GM10266 (cell line): ENCODE data around the gene RAB11FIP2.

Source experiments
- DNase-seq: peaks from one replicate; pipeline ENCODE4 v3.0.0; 2012; ENCODE audit errors: extremely low spot score
- CTCF ChIP-seq: IDR thresholded peaks from 2 replicates; pipeline ENCODE4 v1.5.1; 2012; ENCODE audit warnings: mild to moderate bottlenecking, low read depth; ENCODE audit not compliant: control insufficient read depth, insufficient read depth; ENCODE audit errors: missing control alignments

Gene RAB11FIP2

DNA sequence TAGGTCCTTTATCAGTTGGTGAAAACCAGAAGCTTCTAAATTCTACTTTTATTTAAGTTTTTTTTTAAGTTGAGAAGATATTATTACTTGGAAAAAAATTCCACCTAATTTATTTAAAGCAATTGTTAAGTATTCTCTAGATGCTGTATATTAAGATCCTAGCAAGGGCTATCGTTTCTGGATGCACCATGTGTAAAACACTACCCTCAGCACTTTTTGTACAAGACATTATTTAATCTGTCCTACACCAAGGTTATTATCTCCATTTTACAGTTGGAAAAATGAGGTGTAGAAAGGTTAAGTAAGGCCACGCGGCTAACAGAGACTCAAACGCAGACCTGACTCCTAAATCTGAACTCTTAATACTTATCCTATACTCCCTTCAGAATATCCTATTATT is 19.8 kb downstream of the RAB11FIP2 start:
- DNase-seq: no peak
- TF ChIP-seq CTCF: no peak

- TF ChIP-seq CTCF: no peak
- no peak for DNase-seq
These were observed 26.4 kb downstream of the RAB11FIP2 start for GRCh38 chr10:118020365-118020764.

DNA sequence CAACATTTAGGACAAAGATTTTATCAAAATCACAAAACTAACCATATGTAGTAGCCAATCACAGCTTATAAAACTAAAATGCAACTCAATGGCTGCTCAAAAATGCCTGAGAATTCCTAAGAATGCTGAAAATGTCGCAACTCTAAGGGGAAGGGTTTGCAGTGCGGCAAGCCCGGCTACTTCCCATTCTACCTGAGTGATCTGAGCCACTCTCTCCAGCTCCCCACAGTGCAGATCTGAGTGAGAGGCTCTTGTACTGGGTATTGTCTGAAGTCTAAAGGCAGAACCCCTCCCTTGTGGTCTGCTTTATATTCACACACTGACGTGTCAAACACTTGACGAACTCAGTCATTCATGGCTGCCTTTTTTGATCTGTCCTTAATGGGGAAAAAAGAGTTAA is 28.9 kb downstream of the RAB11FIP2 start:
- DNase-seq: no peak
- no peak for TF ChIP-seq CTCF

DNA sequence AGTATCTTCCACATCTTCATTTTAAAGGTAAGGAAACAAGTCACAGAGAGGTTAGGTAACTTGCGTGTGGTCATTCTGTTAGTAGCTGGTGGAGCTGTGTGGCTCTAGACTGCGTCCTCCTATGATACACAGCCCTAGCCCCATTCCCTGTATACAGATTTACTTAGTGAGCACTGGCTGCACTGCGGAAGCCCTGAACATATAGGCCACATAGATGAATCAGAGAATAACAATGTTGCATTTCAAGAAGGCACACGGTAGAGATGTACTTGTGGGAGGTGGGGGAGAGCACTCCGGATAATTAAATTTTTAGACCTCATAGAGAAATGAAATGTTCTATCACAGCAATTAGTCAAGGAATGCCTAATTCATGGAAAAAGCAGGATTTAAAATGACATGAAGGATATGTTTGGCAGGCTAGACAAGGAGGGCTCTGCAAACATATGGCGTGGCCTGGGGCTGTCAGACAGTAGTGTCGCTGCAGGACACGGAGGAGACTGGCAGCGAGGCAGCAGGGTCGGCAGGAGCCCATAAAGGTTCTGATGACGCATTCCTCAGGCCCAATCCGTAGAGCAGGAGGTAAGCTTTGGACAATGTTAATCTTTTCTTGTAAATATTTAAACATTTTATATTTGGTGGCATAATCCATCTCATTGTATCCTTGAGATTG is 29.5 kb downstream of the RAB11FIP2 start:
- DNase-seq: no peak
- TF ChIP-seq CTCF: no peak

GRCh38 chr10:118012952-118013525 is 33.7 kb downstream of the RAB11FIP2 start:
- no peak for TF ChIP-seq CTCF
- no peak for DNase-seq

- DNase-seq: no peak
- TF ChIP-seq CTCF: no peak
These were observed 39.0 kb downstream of the RAB11FIP2 start for GRCh38 chr10:118007773-118008172.

DNA sequence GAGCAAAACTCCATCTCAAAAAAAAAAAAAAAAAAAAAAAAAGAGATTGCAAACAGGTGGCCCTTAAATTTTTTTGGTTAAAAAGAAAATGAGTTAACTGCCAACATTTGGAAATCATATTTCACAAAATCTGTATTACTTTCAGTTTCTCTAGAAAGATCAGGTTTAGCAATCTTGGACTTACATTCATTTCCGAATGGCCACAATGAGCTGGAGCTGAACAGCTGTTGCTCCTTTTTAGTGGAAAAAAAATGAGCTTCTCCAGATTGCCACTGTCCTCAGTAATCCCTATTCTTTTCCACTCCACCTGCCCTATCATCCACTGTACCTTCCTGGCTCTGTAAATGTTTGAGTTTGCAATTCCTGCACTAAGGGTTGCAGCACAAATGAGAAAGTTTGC is 43.6 kb downstream of the RAB11FIP2 start:
- TF ChIP-seq CTCF: no peak
- no peak for DNase-seq
